K562 (cell line): ENCODE measurements around the gene FOXP4. TPM values are rescaled to one million over a fixed set of nuclear protein-coding genes. Genes with fewer than 3 reads are reported as not detected.

Experiments
- ATAC-seq: fragments of 200-7000 bp; cut with Tn5 transposase; 3 replicates; pipeline ENCODE4 v1.9.1; 2020; ENCODE audit warnings: moderate library complexity
- BruUV-seq: library from RNA; stranded (reverse); fragments of 400-500 nt; replicated peaks from 2 replicates; lab custom pipeline; 2021; lab: Mats Ljungman, UMichigan
- CTCF ChIA-PET: fragments of 300-600 bp; formaldehyde crosslinking; extraction: SDS; loops from one replicate; lab custom pipeline; 2021; ENCODE audit warnings: low intra/inter-chr PET ratio; lab: Yijun Ruan, JAX
- POLR2A ChIA-PET: fragments of 300-600, 350-650 bp; sonication (Branson Sonifier 250); formaldehyde crosslinking; extraction: SDS; loops from one replicate; lab custom pipeline; 2021; ENCODE audit warnings: antibody characterized with exemption, inconsistent platforms; lab: Yijun Ruan, JAX
- DNase-seq, 4 experiments: peaks; one replicate each; pipeline versions ENCODE4 v3.0.0 to v3.0.0-alpha.2; 2011 to 2018; ENCODE audit warnings: low spot score in 3 of 4, mixed read lengths in 3 of 4; ENCODE audit errors: extremely low read depth in 1 of 4
- FAIRE-seq: peaks from 2 replicates; lab custom pipeline; 2011; peaks lifted over from hg19 to GRCh38; lab: Jason Lieb, UNC
- H2AFZ ChIP-seq: 2 replicates; pipeline ENCODE4 v1.6.0; 2011; ENCODE audit warnings: low read depth, low read length, control low read depth, inconsistent platforms
- H3K27ac ChIP-seq: fragments of 200-600 bp; 3 replicates; pipeline ENCODE4 v1.8.0; 2011; ENCODE audit warnings: low read depth, mild to moderate bottlenecking, control low read depth, inconsistent platforms, low read length, moderate library complexity, mixed read lengths; ENCODE audit errors: extremely low read depth
- H3K27me3 ChIP-seq, 2 experiments: fragments of 300-600 bp in 1 of 2; 2 replicates in 1 of 2; 3 replicates in 1 of 2; pipeline versions ENCODE4 v1.6.0 to v1.8.0; 2011; ENCODE audit warnings: inconsistent platforms in 2 of 2, low read length in 2 of 2, mild to moderate bottlenecking in 1 of 2, mixed read lengths in 1 of 2, moderate library complexity in 1 of 2; ENCODE audit not compliant: control insufficient read depth in 2 of 2, insufficient read depth in 2 of 2
- H3K36me3 ChIP-seq: fragments of 300-600 bp; 3 replicates; pipeline ENCODE4 v1.8.0; 2011; ENCODE audit warnings: mild to moderate bottlenecking, low read length, inconsistent platforms; ENCODE audit not compliant: control insufficient read depth, insufficient read depth
- H3K4me1 ChIP-seq, 2 experiments: fragments of 200-600 bp in 1 of 2; replicated peaks in 1 of 2; 2 replicates in 1 of 2; 3 replicates in 1 of 2; pipeline versions ENCODE4 v1.5.1 to v1.8.0; 2011; ENCODE audit warnings: inconsistent platforms in 2 of 2, low read length in 2 of 2, mild to moderate bottlenecking in 1 of 2, mixed read lengths in 1 of 2, moderate library complexity in 1 of 2; ENCODE audit not compliant: control insufficient read depth in 2 of 2, insufficient read depth in 2 of 2
- H3K4me2 ChIP-seq: 2 replicates; pipeline ENCODE4 v1.6.1; 2011; ENCODE audit warnings: low read length, control low read depth, inconsistent platforms, mixed read lengths; ENCODE audit not compliant: insufficient read depth
- H3K4me3 ChIP-seq: fragments of 200-600 bp; sonication (generic), shearing (Covaris generic); 2 replicates; pipeline ENCODE4 v1.5.1; 2016; ENCODE audit warnings: control low read depth, inconsistent platforms
- H3K79me2 ChIP-seq: fragments of 200-600 bp; 3 replicates; pipeline ENCODE4 v1.8.0; 2011; ENCODE audit warnings: low read length, inconsistent platforms; ENCODE audit not compliant: control insufficient read depth, insufficient read depth
- H3K9ac ChIP-seq, 2 experiments: 2 replicates each; pipeline versions ENCODE4 v1.6.0 to v1.6.1; 2011; ENCODE audit warnings: low read depth in 2 of 2, low read length in 2 of 2, control low read depth in 1 of 2, inconsistent platforms in 1 of 2, mild to moderate bottlenecking in 1 of 2, mixed read lengths in 1 of 2; ENCODE audit not compliant: insufficient read depth in 1 of 2
- H3K9me1 ChIP-seq: one replicate; pipeline ENCODE4 v1.6.0; 2011; ENCODE audit warnings: inconsistent platforms, mild to moderate bottlenecking, low read length, moderate library complexity; ENCODE audit not compliant: control insufficient read depth, insufficient read depth
- H3K9me3 ChIP-seq: replicated peaks from 2 replicates; pipeline ENCODE4 v1.5.1; 2011; ENCODE audit warnings: low read depth, low read length, inconsistent platforms; ENCODE audit not compliant: control insufficient read depth, insufficient read depth
- H4K20me1 ChIP-seq: replicated peaks from 2 replicates; pipeline ENCODE4 v1.6.1; 2011; ENCODE audit warnings: low read length, inconsistent platforms, mixed read lengths; ENCODE audit not compliant: control insufficient read depth, insufficient read depth
- GATAD2B ChIP-seq: fragments of 450-650 bp; IDR thresholded peaks from 2 replicates; pipeline ENCODE4 v1.6.1; 2017; ENCODE audit warnings: mild to moderate bottlenecking, borderline replicate concordance
- SRF ChIP-seq, 2 experiments: fragments of 250-450, 450-650 bp in 1 of 2; sonication (Bioruptor Pico) in 1 of 2; sonication (generic) in 1 of 2; formaldehyde crosslinking; IDR thresholded peaks; 2 replicates each; pipeline versions ENCODE4 v1.5.0 to v1.5.1; 2020 to 2022; ENCODE audit warnings: mild to moderate bottlenecking in 1 of 2, missing genetic modification reagents in 1 of 2
- ZFP36 ChIP-seq: fragments of 150-350 bp; IDR thresholded peaks from 2 replicates; pipeline ENCODE4 v1.6.1; 2018; ENCODE audit warnings: low read length, low read depth; ENCODE audit not compliant: partially characterized antibody
- ZMIZ1 ChIP-seq, 2 experiments: fragments of 150-350 bp in 1 of 2; IDR thresholded peaks; 2 replicates each; pipeline ENCODE4 v1.6.1; 2012 to 2016; ENCODE audit warnings: low read depth in 2 of 2, low read length in 2 of 2, mild to moderate bottlenecking in 1 of 2, moderate library complexity in 1 of 2
- ZNF512 ChIP-seq: IDR thresholded peaks from 2 replicates; pipeline ENCODE4 v1.6.1; 2016; ENCODE audit warnings: missing genetic modification characterization, missing compliant biosample characterization
- ZNF830 ChIP-seq: fragments of 250-450 bp; sonication (Bioruptor Pico); IDR thresholded peaks from 2 replicates; pipeline ENCODE4 v1.5.0; 2021; ENCODE audit warnings: mild to moderate bottlenecking
- WGBS: fragments of 100-300 bp; shearing (Covaris generic); methylation state at CpG from one replicate; pipeline ENCODE4 v1.1.6; 2016; ENCODE audit warnings: low coverage, mixed read lengths; ENCODE audit not compliant: insufficient coverage; ENCODE audit errors: missing lambda C conversion rate; 5-methylcytosine and 5-hydroxymethylcytosine counted together
- in situ Hi-C: fragments of 300-500 bp; cut with MboI; formaldehyde crosslinking; loops from 4 replicates; pipeline ENCODE4 v1.15.0; 2018; ENCODE audit warnings: inconsistent platforms, mixed read lengths
- intact Hi-C: fragments of 100-400 bp; cut with micrococcal nuclease; formaldehyde crosslinking; loops from 2 replicates; pipeline ENCODE4 v1.14.2; 2022
- polyA plus RNA-seq, 8 experiments: library from polyadenylated mRNA; depleted of rRNA in 4 of 8; stranded (reverse) in 5 of 8; unstranded in 3 of 8; fragments of >200 nt; fragmentation: Nextera tagmentation in 2 of 8; fragmentation: Illumina TruSeq in 1 of 8; extraction: Ambion mirVana in 2 of 8; extraction: Trizol in 1 of 8; gene quantifications; 2 replicates each; pipeline versions ENCODE4 v1.2.1 to v1.2.3, GENCODE V29; 2011 to 2014; ENCODE audit warnings: inconsistent platforms in 1 of 8, missing spikeins in 1 of 8
- total RNA-seq, 7 experiments: library from RNA; depleted of rRNA in 6 of 7; stranded (reverse); fragments of >200 nt in 6 of 7; fragmentation: Illumina TruSeq in 2 of 7; extraction: Trizol in 2 of 7; gene quantifications; 2 replicates each; pipeline versions ENCODE4 v1.2.1 to v1.2.3, GENCODE V29; 2011 to 2021; ENCODE audit warnings: low replicate concordance in 1 of 7

FOXP4 gene
- total and polyA plus RNA-seq, 9 of the 15 experiments (the other 6 are each of a cell fraction or from before 2014, with no cell fraction given) = 0.11 to 29.4 (median 2.3) TPM

- 100% methylated on average over 1 of the region's 1 CpG for WGBS
- no peak for FAIRE-seq
- TF ChIP-seq GATAD2B (no peak), ZFP36 (peak; percentile 67)
- TF ChIP-seq, all 486 proteins: peak for 1
- Histone ChIP-seq H3K4me1 (peaks cover 12 to 27% of the 10 kb centered on the region in 2 experiments), H3K27me3 (no peaks in the 10 kb centered on the region), H3K9me1 (peaks cover 3% of the 10 kb centered on the region), H3K79me2 (no peaks in the 10 kb centered on the region), H2AFZ (no peak overlapping the region), H3K9ac (no peak overlapping the region), H3K36me3 (no peaks in the 10 kb centered on the region), H3K27ac (no peak overlapping the region), H3K9me3 (no peaks in the 10 kb centered on the region), H3K4me2 (no peak overlapping the region), H3K4me3 (no peak overlapping the region), H4K20me1 (no peaks in the 10 kb centered on the region)
- no peak for ATAC-seq
- ChIA-PET CTCF (no interaction called here), POLR2A (interaction anchor here (1.4 kb wide), 1 partner anchor 18 kb away, joined by 5 read pairs; no protein-coding TSS in a partner anchor)
- no peak for DNase-seq
- in situ Hi-C loops (no loop called here), intact Hi-C loops (no loop called here)
- no TSS peak for BruUV-seq
Measured at GRCh38 chr6:41535766-41536165, 10.4 kb upstream of the FOXP4 start.

GRCh38 chr6:41536795-41537758 is 9.1 kb upstream of the FOXP4 start:
- Histone ChIP-seq H3K36me3 (no peaks in the 10 kb centered on the region), H4K20me1 (no peaks in the 10 kb centered on the region), H3K9ac (peak overlapping the region in 1 of 2 experiments; percentile 15; a peak in 1 of 4 replicates), H3K27ac (peak overlapping the region; percentile 16; the same call in 1 of the 3 replicates), H3K9me3 (no peaks in the 10 kb centered on the region), H3K4me2 (peak overlapping the region; percentile 43; the same call in 1 of the 2 replicates), H3K9me1 (peaks cover 3% of the 10 kb centered on the region), H3K4me3 (no peak overlapping the region), H2AFZ (peak overlapping the region; percentile 45), H3K79me2 (no peaks in the 10 kb centered on the region), H3K4me1 (peaks cover 10 to 37% of the 10 kb centered on the region in 2 experiments), H3K27me3 (no peaks in the 10 kb centered on the region)
- ChIA-PET CTCF (no interaction called here), POLR2A (interaction anchor here (1.3 kb wide), 1 partner anchor 12 kb away, joined by 3 read pairs; no protein-coding TSS in a partner anchor)
- no TSS peak for BruUV-seq
- in situ Hi-C loops = no loop called here
- 30% methylated on average over 18 of the region's 18 CpGs for WGBS
- peak; percentile 15 for FAIRE-seq
- intact Hi-C loops = no loop called here
- peak in 2 of 4 experiments; percentile 27 to 43 for DNase-seq
- ATAC-seq = peak; percentile 60
- TF ChIP-seq ZNF830 (CRISPR knock-in tag) = 0 out of 2 replicates have a peak, but pooled peaks have one; percentile 38
- TF ChIP-seq ZMIZ1 (IDR thresholded peaks at IDR 0.05; ENCODE audit: low read depth in 2 of 2, low read length in 2 of 2) = no peak
- no peak for TF ChIP-seq ZNF512 (tag)
- TF ChIP-seq SRF (CRISPR knock-in tag; IDR thresholded peaks at IDR 0.05) = no peak
